ENCODE results near the gene CADPS2. TPM values are rescaled to one million over a fixed set of nuclear protein-coding genes. Genes with fewer than 3 reads are reported as not detected.

Gene CADPS2
- total RNA-seq, 1 experiment from 2014 or later, result 12.2 TPM

DNA sequence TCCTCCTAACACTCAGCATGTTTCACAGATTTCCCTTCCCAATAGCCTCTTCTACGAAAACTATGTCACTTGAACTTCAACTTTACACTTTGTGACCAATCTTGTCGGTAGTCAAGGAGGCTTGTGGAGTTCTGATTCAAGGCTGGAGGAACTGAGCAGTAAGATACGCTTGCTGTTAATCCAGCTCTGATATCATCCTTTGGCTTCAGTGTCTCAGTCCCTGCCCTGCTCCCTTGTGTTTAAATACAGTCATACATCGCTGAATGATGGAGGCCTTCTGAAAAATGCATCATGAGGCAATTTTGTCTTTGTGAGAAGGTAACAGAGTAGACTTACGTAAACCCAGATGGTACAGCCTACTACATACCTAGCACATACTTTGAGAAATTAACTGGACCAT lies 360.9 kb downstream of the CADPS2 start (continued):
- TF ChIP-seq, protein P1, sequence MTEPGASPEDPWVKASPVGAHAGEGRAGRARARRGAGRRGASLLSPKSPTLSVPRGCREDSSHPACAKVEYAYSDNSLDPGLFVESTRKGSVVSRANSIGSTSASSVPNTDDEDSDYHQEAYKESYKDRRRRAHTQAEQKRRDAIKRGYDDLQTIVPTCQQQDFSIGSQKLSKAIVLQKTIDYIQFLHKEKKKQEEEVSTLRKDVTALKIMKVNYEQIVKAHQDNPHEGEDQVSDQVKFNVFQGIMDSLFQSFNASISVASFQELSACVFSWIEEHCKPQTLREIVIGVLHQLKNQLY (CRISPR knock-in tag; IDR thresholded peaks at IDR 0.05), result no peak
- no peak for TF ChIP-seq GABPB1 (CRISPR knock-in tag; IDR thresholded peaks at IDR 0.05)
- TF ChIP-seq, protein P2, sequence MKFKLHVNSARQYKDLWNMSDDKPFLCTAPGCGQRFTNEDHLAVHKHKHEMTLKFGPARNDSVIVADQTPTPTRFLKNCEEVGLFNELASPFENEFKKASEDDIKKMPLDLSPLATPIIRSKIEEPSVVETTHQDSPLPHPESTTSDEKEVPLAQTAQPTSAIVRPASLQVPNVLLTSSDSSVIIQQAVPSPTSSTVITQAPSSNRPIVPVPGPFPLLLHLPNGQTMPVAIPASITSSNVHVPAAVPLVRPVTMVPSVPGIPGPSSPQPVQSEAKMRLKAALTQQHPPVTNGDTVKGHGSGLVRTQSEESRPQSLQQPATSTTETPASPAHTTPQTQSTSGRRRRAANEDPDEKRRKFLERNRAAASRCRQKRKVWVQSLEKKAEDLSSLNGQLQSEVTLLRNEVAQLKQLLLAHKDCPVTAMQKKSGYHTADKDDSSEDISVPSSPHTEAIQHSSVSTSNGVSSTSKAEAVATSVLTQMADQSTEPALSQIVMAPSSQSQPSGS (CRISPR knock-in tag; IDR thresholded peaks at IDR 0.05; ENCODE audit: borderline replicate concordance, low read depth), result no peak
- TF ChIP-seq, protein P3, sequence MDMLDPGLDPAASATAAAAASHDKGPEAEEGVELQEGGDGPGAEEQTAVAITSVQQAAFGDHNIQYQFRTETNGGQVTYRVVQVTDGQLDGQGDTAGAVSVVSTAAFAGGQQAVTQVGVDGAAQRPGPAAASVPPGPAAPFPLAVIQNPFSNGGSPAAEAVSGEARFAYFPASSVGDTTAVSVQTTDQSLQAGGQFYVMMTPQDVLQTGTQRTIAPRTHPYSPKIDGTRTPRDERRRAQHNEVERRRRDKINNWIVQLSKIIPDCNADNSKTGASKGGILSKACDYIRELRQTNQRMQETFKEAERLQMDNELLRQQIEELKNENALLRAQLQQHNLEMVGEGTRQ (CRISPR knock-in tag; IDR thresholded peaks at IDR 0.05), result no peak

DNA sequence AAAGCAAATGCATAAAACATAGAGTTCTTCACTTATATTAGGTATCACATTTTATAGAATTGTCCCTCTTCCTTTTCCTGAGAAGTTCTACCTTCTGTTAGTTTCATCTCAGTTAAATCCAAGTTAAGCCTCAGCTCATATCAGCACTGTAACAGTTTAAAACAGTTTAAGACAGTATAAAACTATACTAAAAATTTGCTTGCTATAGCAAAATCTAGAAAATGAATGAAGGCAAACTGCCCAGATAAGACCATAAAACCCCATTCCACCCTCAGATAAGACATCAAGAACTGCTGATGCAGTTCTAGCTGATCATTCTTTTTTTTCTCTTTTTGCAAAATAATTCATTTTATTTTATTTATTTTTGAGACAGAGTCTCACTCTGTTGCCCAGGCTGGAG lies 364.5 kb downstream of the CADPS2 start:
- TF ChIP-seq, protein P4, sequence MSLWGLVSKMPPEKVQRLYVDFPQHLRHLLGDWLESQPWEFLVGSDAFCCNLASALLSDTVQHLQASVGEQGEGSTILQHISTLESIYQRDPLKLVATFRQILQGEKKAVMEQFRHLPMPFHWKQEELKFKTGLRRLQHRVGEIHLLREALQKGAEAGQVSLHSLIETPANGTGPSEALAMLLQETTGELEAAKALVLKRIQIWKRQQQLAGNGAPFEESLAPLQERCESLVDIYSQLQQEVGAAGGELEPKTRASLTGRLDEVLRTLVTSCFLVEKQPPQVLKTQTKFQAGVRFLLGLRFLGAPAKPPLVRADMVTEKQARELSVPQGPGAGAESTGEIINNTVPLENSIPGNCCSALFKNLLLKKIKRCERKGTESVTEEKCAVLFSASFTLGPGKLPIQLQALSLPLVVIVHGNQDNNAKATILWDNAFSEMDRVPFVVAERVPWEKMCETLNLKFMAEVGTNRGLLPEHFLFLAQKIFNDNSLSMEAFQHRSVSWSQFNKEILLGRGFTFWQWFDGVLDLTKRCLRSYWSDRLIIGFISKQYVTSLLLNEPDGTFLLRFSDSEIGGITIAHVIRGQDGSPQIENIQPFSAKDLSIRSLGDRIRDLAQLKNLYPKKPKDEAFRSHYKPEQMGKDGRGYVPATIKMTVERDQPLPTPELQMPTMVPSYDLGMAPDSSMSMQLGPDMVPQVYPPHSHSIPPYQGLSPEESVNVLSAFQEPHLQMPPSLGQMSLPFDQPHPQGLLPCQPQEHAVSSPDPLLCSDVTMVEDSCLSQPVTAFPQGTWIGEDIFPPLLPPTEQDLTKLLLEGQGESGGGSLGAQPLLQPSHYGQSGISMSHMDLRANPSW (CRISPR knock-in tag; conservative IDR thresholded peaks at IDR 0.05; ENCODE audit: low read depth), result no peak
- TF ChIP-seq EMX1 (CRISPR knock-in tag; IDR thresholded peaks at IDR 0.05), result no peak
- no peak for TF ChIP-seq TP53 (CRISPR knock-in tag; IDR thresholded peaks at IDR 0.05)
- TF ChIP-seq RELA (CRISPR knock-in tag; IDR thresholded peaks at IDR 0.05; ENCODE audit: borderline replicate concordance), result no peak
- TF ChIP-seq TEAD1 (CRISPR knock-in tag; IDR thresholded peaks at IDR 0.05), result no peak
- TF ChIP-seq, protein P5, sequence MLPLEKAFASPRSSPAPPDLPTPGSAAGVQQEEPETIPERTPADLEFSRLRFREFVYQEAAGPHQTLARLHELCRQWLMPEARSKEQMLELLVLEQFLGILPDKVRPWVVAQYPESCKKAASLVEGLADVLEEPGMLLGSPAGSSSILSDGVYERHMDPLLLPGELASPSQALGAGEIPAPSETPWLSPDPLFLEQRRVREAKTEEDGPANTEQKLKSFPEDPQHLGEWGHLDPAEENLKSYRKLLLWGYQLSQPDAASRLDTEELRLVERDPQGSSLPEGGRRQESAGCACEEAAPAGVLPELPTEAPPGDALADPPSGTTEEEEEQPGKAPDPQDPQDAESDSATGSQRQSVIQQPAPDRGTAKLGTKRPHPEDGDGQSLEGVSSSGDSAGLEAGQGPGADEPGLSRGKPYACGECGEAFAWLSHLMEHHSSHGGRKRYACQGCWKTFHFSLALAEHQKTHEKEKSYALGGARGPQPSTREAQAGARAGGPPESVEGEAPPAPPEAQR (CRISPR knock-in tag; IDR thresholded peaks at IDR 0.05), result no peak
- no peak for TF ChIP-seq CREM (CRISPR knock-in tag; IDR thresholded peaks at IDR 0.05)
- TF ChIP-seq, protein P6, sequence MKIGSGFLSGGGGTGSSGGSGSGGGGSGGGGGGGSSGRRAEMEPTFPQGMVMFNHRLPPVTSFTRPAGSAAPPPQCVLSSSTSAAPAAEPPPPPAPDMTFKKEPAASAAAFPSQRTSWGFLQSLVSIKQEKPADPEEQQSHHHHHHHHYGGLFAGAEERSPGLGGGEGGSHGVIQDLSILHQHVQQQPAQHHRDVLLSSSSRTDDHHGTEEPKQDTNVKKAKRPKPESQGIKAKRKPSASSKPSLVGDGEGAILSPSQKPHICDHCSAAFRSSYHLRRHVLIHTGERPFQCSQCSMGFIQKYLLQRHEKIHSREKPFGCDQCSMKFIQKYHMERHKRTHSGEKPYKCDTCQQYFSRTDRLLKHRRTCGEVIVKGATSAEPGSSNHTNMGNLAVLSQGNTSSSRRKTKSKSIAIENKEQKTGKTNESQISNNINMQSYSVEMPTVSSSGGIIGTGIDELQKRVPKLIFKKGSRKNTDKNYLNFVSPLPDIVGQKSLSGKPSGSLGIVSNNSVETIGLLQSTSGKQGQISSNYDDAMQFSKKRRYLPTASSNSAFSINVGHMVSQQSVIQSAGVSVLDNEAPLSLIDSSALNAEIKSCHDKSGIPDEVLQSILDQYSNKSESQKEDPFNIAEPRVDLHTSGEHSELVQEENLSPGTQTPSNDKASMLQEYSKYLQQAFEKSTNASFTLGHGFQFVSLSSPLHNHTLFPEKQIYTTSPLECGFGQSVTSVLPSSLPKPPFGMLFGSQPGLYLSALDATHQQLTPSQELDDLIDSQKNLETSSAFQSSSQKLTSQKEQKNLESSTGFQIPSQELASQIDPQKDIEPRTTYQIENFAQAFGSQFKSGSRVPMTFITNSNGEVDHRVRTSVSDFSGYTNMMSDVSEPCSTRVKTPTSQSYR (CRISPR knock-in tag; IDR thresholded peaks at IDR 0.05), result no peak
- TF ChIP-seq, protein P7, sequence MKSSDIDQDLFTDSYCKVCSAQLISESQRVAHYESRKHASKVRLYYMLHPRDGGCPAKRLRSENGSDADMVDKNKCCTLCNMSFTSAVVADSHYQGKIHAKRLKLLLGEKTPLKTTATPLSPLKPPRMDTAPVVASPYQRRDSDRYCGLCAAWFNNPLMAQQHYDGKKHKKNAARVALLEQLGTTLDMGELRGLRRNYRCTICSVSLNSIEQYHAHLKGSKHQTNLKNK (CRISPR knock-in tag; IDR thresholded peaks at IDR 0.05), result no peak
- Mint-ChIP-seq H3K27ac (no peak overlapping the region), H3K27me3 (ENCODE audit: low read depth) (no peaks in the 10 kb centered on the region), H3K9me3 (peaks cover 9% of the 10 kb centered on the region), H3K4me1 (peaks cover 54% of the 10 kb centered on the region), H3K4me3 (no peak overlapping the region), H3K36me3 (peaks cover 3% of the 10 kb centered on the region; the same call in 1 of the 2 replicates)
- ChIA-PET POLR2A (no interaction called here), CTCF (no interaction called here)
- DNase-seq (ENCODE audit: low spot score) (no peak), ATAC-seq (no peak)

All from WTC11 (cell line).